ENCODE results near the gene L3MBTL1.

L3MBTL1 gene

DNA sequence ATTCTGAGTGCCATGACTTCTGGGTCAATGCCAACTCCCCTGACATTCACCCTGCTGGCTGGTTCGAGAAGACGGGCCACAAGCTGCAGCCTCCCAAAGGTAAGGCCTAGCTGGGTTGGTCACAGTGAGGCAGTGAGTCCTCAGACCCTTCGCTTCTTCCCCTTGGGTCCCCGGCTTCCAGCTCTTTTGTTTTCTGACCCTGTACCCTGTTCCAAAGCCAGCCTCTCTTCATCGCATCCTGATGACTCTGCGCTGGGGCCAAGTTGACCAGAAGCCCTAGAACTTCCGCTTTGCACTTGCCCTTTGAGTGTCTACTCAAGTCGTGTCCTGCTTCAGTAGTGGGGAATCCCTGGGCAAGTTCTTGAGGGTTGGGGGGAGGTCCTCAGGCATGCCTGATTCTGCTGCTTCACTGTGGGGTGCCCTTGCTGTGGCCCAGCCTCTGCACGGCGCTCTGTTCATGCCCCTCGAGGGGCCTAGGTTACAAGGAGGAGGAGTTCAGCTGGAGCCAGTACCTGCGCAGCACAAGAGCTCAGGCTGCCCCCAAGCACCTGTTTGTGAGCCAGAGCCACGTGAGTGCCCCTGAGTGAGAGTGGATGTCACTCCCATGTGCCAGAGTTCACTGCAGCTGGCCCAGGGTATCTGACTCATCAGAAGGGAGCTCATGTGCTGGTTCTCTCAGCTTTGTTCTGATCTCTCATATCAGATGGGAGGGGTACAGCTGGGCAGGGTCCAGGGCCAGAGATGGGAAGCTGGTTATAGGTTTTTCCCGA is 23.0 kb downstream of the L3MBTL1 start:
- TF ChIP-seq, protein P1, sequence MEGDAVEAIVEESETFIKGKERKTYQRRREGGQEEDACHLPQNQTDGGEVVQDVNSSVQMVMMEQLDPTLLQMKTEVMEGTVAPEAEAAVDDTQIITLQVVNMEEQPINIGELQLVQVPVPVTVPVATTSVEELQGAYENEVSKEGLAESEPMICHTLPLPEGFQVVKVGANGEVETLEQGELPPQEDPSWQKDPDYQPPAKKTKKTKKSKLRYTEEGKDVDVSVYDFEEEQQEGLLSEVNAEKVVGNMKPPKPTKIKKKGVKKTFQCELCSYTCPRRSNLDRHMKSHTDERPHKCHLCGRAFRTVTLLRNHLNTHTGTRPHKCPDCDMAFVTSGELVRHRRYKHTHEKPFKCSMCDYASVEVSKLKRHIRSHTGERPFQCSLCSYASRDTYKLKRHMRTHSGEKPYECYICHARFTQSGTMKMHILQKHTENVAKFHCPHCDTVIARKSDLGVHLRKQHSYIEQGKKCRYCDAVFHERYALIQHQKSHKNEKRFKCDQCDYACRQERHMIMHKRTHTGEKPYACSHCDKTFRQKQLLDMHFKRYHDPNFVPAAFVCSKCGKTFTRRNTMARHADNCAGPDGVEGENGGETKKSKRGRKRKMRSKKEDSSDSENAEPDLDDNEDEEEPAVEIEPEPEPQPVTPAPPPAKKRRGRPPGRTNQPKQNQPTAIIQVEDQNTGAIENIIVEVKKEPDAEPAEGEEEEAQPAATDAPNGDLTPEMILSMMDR (IDR thresholded peaks at IDR 0.05; ENCODE audit: low read depth, low read length), result no peak
- DNase-seq (ENCODE audit: extremely low read depth, low read depth), result no peak

DNA sequence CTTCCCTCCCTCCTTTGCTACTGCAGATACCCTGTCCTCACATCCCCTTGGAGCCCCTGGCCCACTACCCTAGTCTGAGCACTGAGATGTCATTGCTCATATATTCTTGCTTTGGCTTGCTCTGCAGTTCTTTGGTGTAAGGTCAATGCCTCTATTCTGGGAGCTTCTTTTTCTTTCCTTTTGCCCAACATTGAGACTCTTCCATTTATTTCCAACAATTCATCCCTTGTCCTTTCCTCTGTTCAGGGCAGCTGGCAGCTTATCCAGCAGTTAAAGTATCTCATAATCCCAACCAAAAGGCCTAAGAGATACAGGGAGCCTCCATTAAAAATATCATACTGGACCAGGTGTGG is 23.6 kb downstream of the L3MBTL1 start:
- TF ChIP-seq, protein P1 (IDR thresholded peaks at IDR 0.05; ENCODE audit: low read depth, low read length), result no peak
- no peak for DNase-seq (ENCODE audit: extremely low read depth, low read depth)

DNA sequence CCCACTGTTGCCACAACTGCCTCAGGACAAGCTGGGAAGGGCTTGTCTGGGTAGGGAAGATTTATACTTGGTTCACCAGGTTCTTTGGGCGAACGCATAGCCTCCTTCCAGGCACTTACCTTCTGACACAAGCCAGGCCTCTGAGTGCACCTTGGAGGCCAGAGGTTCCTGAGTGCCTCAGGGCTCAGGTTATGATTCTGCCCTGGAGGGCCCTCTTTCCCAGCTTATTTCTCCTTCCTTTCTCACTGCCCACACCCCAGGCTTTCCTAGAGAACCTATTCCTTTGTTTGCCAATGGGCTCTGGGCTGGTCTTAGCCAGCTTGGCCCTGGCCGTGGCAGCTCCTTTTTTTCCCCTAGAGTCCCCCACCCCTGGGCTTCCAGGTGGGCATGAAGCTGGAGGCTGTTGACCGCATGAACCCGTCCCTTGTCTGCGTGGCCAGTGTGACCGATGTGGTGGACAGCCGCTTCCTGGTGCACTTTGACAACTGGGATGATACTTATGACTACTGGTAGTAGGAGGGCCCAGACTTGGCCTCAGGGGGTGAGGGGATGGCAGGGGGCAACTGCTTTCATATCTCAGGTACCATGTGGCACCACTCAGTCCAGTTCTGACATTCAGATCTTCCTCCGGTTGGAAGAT is 25.0 kb downstream of the L3MBTL1 start:
- TF ChIP-seq, protein P1 (IDR thresholded peaks at IDR 0.05; ENCODE audit: low read depth, low read length), result no peak
- no peak for DNase-seq (ENCODE audit: extremely low read depth, low read depth)

DNA sequence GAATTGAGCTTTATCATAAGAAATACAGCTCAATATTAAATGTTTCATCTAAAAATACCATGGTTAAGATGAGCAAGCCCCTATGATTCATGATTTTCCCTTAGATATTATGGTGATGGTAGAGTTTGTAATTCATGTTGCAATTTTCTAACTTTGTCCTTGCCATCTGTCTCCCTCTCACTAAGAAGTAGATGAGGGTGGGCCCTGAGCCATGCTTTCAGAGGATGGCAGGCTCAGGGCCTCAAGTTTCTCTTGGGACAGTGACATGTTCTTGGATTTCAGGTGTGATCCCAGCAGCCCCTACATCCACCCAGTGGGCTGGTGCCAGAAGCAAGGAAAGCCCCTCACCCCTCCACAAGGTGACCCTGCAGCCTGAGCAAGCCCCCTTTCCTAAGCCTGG is 25.6 kb downstream of the L3MBTL1 start:
- DNase-seq (ENCODE audit: extremely low read depth, low read depth), result no peak
- TF ChIP-seq, protein P1 (IDR thresholded peaks at IDR 0.05; ENCODE audit: low read depth, low read length), result no peak

DNA sequence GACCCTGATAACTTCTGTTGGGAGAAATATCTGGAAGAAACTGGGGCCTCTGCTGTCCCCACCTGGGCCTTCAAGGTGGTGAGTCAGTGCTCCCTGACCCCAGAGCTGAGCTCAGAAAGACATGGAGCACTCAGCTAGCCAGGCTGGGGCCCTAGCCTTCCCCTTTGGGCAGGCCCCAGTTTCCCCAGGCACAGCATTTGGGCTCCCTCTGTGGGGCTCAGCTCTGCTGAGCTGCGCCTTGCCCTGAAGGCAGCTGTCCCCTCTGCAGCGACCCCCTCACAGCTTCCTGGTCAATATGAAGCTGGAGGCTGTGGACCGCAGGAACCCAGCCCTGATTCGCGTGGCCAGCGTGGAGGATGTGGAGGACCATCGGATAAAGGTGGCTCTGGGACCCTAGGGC is 26.5 kb downstream of the L3MBTL1 start:
- TF ChIP-seq, protein P1 (IDR thresholded peaks at IDR 0.05; ENCODE audit: low read depth, low read length), result no peak
- DNase-seq (ENCODE audit: extremely low read depth, low read depth), result no peak

DNA sequence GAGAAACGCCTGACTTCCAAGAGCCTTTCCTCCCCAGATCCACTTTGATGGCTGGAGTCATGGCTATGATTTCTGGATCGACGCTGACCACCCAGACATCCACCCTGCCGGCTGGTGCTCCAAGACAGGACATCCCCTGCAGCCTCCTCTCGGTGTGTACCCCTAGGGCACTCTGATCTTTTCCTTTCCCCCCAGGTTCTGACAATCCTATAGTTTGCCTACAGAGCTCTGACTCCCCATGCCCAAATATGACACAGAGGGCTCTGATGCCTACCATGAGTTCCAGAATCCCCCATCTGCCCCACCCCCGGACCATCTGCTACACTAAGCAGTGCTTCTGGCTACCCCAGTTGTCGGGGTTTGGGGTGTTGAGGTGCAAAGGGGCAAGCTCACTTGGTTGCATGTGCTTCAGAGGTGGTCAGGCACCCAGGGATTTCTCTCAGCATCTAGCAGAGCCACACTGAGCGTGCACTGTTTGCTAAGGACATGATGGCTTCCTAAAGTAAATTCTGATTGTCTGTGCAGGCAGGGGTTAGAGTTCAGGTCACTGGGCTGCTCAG is 27.4 kb downstream of the L3MBTL1 start:
- no peak for DNase-seq (ENCODE audit: extremely low read depth, low read depth)
- TF ChIP-seq, protein P1 (IDR thresholded peaks at IDR 0.05; ENCODE audit: low read depth, low read length), result no peak

DNA sequence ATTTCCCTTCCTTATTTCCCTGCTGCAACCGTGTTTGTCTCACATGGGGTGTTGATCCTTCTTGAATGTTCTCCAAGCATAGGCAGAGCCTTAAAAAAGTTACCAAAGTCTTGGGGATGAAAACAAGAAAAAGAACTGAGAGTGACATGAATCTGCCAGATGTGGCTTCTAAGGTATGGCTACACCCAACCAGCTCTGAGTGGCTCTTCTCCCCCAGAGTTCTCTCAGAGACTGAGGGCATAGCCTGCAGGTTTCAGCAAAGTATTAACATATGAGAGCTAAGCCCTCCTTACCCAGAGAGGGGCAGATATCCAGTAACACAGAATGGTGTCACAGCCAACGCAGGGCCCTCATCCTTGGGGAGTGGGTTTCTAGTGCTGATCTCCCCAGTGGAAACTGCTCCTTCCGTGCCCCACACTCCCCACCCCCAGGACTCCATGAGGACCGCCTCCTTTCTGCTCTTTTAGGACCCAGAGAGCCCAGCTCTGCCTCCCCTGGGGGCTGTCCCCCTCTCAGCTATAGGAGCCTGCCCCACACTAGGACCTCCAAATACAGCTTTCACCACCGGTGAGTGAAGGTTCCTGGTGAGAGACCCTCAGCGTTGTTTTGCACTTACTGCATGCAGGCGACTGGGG is 28.0 kb downstream of the L3MBTL1 start:
- no peak for DNase-seq (ENCODE audit: extremely low read depth, low read depth)
- TF ChIP-seq, protein P1 (IDR thresholded peaks at IDR 0.05; ENCODE audit: low read depth, low read length), result no peak

Data from AG09319 (cell line).